ENCODE data around the gene ANKRD30A.

Gene ANKRD30A

DNA sequence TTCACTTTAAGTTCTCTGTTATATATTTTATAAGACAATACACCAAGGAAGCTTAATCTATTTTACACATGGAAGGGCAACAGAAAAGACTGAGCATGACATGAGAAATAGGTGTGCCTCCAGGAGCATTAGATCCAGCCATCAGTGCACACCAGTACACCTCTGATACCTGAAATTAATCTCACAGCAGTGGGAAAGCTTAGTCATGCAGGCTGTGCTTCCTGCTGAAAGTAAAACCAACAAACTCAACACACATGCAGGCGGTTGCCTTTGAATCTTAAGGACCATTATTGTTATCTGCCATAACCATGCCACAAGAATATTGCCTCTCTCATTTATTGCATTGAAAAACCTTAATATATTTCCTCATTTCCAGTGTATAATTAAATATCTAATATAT, 16.4 kb upstream of the ANKRD30A start:
- WGBS = no CpG with 5 or more reads among the region's 1 CpG
- no peak overlapping the region for H2AFZ ChIP-seq (ENCODE audit: low read depth, low read length)
- H3K4me3 ChIP-seq (ENCODE audit: insufficient read depth in 1 of 2, low read depth in 1 of 2, low read length in 2 of 2) = no peak overlapping the region
- H3K14ac ChIP-seq (ENCODE audit: low read length in 2 of 2) = no peak overlapping the region
- H2BK120ac ChIP-seq (ENCODE audit: low read depth, low read length) = no peak overlapping the region
- H3K36me3 ChIP-seq (ENCODE audit: control insufficient read depth in 1 of 2, insufficient read depth in 2 of 2, low read depth in 1 of 2, low read length in 2 of 2) = no peaks in the 10 kb centered on the region
- H3K4me1 ChIP-seq (ENCODE audit: control insufficient read depth, insufficient read depth, low read depth, low read length) = no peaks in the 10 kb centered on the region
- no peak overlapping the region for H3K4me2 ChIP-seq (ENCODE audit: low read length, poor library complexity, severe bottlenecking)
- H3K9ac ChIP-seq (ENCODE audit: low read length) = no peak overlapping the region
- no peak overlapping the region for H2BK15ac ChIP-seq (ENCODE audit: low read depth, poor library complexity, severe bottlenecking)
- no peak overlapping the region for H3K18ac ChIP-seq (ENCODE audit: low read depth in 1 of 2, low read length in 2 of 2)
- no peak for DNase-seq
- H2AK5ac ChIP-seq (ENCODE audit: low read length, severe bottlenecking) = no peak overlapping the region
- no peak overlapping the region for H2BK12ac ChIP-seq (ENCODE audit: low read length in 2 of 2)
- no peak overlapping the region for H4K91ac ChIP-seq (ENCODE audit: low read length)
- no peak overlapping the region for H3K4ac ChIP-seq (ENCODE audit: low read depth in 1 of 2, low read length in 2 of 2)
- H3K9me3 ChIP-seq (ENCODE audit: control insufficient read depth, low read length) = no peaks in the 10 kb centered on the region
- no peaks in the 10 kb centered on the region for H3K79me1 ChIP-seq (replicated peaks; ENCODE audit: low read length, poor library complexity, severe bottlenecking)
- no peak overlapping the region for H2BK5ac ChIP-seq (ENCODE audit: low read depth, low read length, poor library complexity, severe bottlenecking)
- no peak overlapping the region for H3K27ac ChIP-seq (ENCODE audit: low read length, poor library complexity, severe bottlenecking)
- no peak overlapping the region for H4K8ac ChIP-seq (ENCODE audit: low read length)
- no peak overlapping the region for H3K23ac ChIP-seq (ENCODE audit: low read length in 2 of 2)
- no peaks in the 10 kb centered on the region for H3K27me3 ChIP-seq (ENCODE audit: control insufficient read depth in 1 of 2, insufficient read depth in 1 of 2, low read length in 2 of 2)

DNA sequence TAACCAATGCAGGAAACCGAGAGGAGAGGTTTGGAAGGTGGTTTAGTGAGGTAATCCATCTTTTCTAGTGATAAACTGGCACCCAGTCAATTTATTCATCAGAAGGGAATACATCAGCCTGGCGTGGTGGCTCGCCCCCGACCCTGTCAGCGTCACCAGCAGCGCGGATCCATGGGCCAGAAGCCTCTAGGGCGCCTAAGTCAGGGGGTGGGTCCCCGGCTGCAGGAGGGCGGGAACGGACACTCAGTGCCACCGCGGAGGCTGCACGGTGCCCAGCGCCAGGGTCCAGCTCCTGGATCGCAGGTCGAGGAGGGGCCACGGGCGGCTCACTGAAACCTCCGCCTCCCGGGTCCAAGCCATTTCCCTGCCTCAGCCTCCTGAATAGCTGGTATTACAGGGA, 866 bp upstream of the ANKRD30A start:
- Histone ChIP-seq H3K4me2 (ENCODE audit: low read length, poor library complexity, severe bottlenecking) (no peak overlapping the region), H2BK120ac (ENCODE audit: low read depth, low read length) (no peak overlapping the region), H4K8ac (ENCODE audit: low read length) (no peak overlapping the region), H3K27me3 (ENCODE audit: control insufficient read depth in 1 of 2, insufficient read depth in 1 of 2, low read length in 2 of 2) (no peaks in the 10 kb centered on the region), H3K9ac (ENCODE audit: low read length) (no peak overlapping the region), H3K4ac (ENCODE audit: low read depth in 1 of 2, low read length in 2 of 2) (no peak overlapping the region), H2BK5ac (ENCODE audit: low read depth, low read length, poor library complexity, severe bottlenecking) (no peak overlapping the region), H3K23ac (ENCODE audit: low read length in 2 of 2) (no peak overlapping the region), H3K27ac (ENCODE audit: low read length, poor library complexity, severe bottlenecking) (no peak overlapping the region), H3K36me3 (ENCODE audit: control insufficient read depth in 1 of 2, insufficient read depth in 2 of 2, low read depth in 1 of 2, low read length in 2 of 2) (no peaks in the 10 kb centered on the region), H2AK5ac (ENCODE audit: low read length, severe bottlenecking) (no peak overlapping the region), H2BK15ac (ENCODE audit: low read depth, poor library complexity, severe bottlenecking) (no peak overlapping the region), H2BK12ac (ENCODE audit: low read length in 2 of 2) (no peak overlapping the region), H3K18ac (ENCODE audit: low read depth in 1 of 2, low read length in 2 of 2) (no peak overlapping the region), H3K4me1 (ENCODE audit: control insufficient read depth, insufficient read depth, low read depth, low read length) (no peaks in the 10 kb centered on the region), H3K4me3 (ENCODE audit: insufficient read depth in 1 of 2, low read depth in 1 of 2, low read length in 2 of 2) (no peak overlapping the region), H3K9me3 (ENCODE audit: control insufficient read depth, low read length) (no peaks in the 10 kb centered on the region), H2AFZ (ENCODE audit: low read depth, low read length) (no peak overlapping the region), H4K91ac (ENCODE audit: low read length) (no peak overlapping the region), H3K79me1 (replicated peaks; ENCODE audit: low read length, poor library complexity, severe bottlenecking) (no peaks in the 10 kb centered on the region), H3K14ac (ENCODE audit: low read length in 2 of 2) (no peak overlapping the region)
- DNase-seq = no peak
- WGBS = 92% methylated on average over 20 of the region's 21 CpGs

DNA sequence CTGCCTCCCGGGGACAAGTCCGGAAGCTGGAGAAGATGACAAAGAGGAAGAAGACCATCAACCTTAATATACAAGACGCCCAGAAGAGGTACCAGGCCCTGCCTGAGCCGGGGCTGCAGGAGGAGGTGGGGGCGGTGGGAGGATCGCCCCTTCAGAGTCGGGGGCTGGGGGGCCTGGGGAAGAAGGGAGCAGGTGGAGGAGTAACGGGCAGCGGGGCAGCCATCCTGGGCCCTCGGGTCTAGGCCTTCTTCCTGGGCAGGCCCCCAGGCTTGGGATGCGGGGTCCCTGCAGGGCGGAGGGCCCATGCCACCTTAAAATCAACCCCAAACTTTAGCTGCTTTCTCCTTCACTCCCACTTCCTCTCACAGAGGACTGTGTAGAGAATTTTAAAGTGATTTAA, 523 bp downstream of the ANKRD30A start:
- Histone ChIP-seq H2BK15ac (ENCODE audit: low read depth, poor library complexity, severe bottlenecking) (no peak overlapping the region), H3K9ac (ENCODE audit: low read length) (no peak overlapping the region), H2BK120ac (ENCODE audit: low read depth, low read length) (no peak overlapping the region), H2AK5ac (ENCODE audit: low read length, severe bottlenecking) (no peak overlapping the region), H4K8ac (ENCODE audit: low read length) (no peak overlapping the region), H4K91ac (ENCODE audit: low read length) (no peak overlapping the region), H3K9me3 (ENCODE audit: control insufficient read depth, low read length) (no peaks in the 10 kb centered on the region), H3K79me1 (replicated peaks; ENCODE audit: low read length, poor library complexity, severe bottlenecking) (no peaks in the 10 kb centered on the region), H3K4me3 (ENCODE audit: insufficient read depth in 1 of 2, low read depth in 1 of 2, low read length in 2 of 2) (no peak overlapping the region), H3K4me2 (ENCODE audit: low read length, poor library complexity, severe bottlenecking) (no peak overlapping the region), H3K4me1 (ENCODE audit: control insufficient read depth, insufficient read depth, low read depth, low read length) (no peaks in the 10 kb centered on the region), H3K27ac (ENCODE audit: low read length, poor library complexity, severe bottlenecking) (no peak overlapping the region), H2AFZ (ENCODE audit: low read depth, low read length) (no peak overlapping the region), H3K36me3 (ENCODE audit: control insufficient read depth in 1 of 2, insufficient read depth in 2 of 2, low read depth in 1 of 2, low read length in 2 of 2) (no peaks in the 10 kb centered on the region), H2BK5ac (ENCODE audit: low read depth, low read length, poor library complexity, severe bottlenecking) (no peak overlapping the region), H3K23ac (ENCODE audit: low read length in 2 of 2) (no peak overlapping the region), H3K4ac (ENCODE audit: low read depth in 1 of 2, low read length in 2 of 2) (no peak overlapping the region), H3K14ac (ENCODE audit: low read length in 2 of 2) (no peak overlapping the region), H3K27me3 (ENCODE audit: control insufficient read depth in 1 of 2, insufficient read depth in 1 of 2, low read length in 2 of 2) (no peaks in the 10 kb centered on the region), H2BK12ac (ENCODE audit: low read length in 2 of 2) (no peak overlapping the region), H3K18ac (ENCODE audit: low read depth in 1 of 2, low read length in 2 of 2) (no peak overlapping the region)
- 86% methylated on average over 7 of the region's 12 CpGs for WGBS
- no peak for DNase-seq

DNA sequence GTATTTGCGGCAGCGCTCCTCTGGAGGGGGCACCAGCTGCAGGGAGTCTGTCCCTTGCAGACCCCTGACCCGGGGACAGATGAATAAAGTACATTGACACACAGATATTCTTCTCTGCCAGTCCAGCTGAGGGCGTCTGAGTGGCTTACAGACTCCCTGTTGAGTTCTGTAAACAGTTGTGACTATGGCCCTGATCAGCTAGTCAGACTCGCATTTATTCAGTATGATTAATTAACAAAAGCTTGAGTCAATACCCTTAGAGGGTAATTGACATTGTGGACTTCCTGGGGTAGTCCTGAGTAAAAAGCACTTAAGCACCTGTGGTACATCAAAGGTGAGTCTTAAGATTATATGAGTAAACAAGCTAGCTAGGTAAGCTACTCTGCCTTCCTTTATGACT, 21.0 kb downstream of the ANKRD30A start:
- H3K18ac ChIP-seq (ENCODE audit: low read depth in 1 of 2, low read length in 2 of 2) = no peak overlapping the region
- H3K4ac ChIP-seq (ENCODE audit: low read depth in 1 of 2, low read length in 2 of 2) = no peak overlapping the region
- H2BK5ac ChIP-seq (ENCODE audit: low read depth, low read length, poor library complexity, severe bottlenecking) = no peak overlapping the region
- H3K14ac ChIP-seq (ENCODE audit: low read length in 2 of 2) = no peak overlapping the region
- H3K9ac ChIP-seq (ENCODE audit: low read length) = no peak overlapping the region
- H3K4me1 ChIP-seq (ENCODE audit: control insufficient read depth, insufficient read depth, low read depth, low read length) = no peaks in the 10 kb centered on the region
- H3K4me3 ChIP-seq (ENCODE audit: insufficient read depth in 1 of 2, low read depth in 1 of 2, low read length in 2 of 2) = no peak overlapping the region
- H2BK15ac ChIP-seq (ENCODE audit: low read depth, poor library complexity, severe bottlenecking) = no peak overlapping the region
- H2AK5ac ChIP-seq (ENCODE audit: low read length, severe bottlenecking) = no peak overlapping the region
- H3K9me3 ChIP-seq (ENCODE audit: control insufficient read depth, low read length) = no peaks in the 10 kb centered on the region
- no peak overlapping the region for H3K23ac ChIP-seq (ENCODE audit: low read length in 2 of 2)
- no peaks in the 10 kb centered on the region for H3K27me3 ChIP-seq (ENCODE audit: control insufficient read depth in 1 of 2, insufficient read depth in 1 of 2, low read length in 2 of 2)
- no peak overlapping the region for H3K4me2 ChIP-seq (ENCODE audit: low read length, poor library complexity, severe bottlenecking)
- no peak for DNase-seq
- no peak overlapping the region for H2BK12ac ChIP-seq (ENCODE audit: low read length in 2 of 2)
- H4K8ac ChIP-seq (ENCODE audit: low read length) = no peak overlapping the region
- H3K79me1 ChIP-seq (replicated peaks; ENCODE audit: low read length, poor library complexity, severe bottlenecking) = no peaks in the 10 kb centered on the region
- no peak overlapping the region for H2BK120ac ChIP-seq (ENCODE audit: low read depth, low read length)
- H3K36me3 ChIP-seq (ENCODE audit: control insufficient read depth in 1 of 2, insufficient read depth in 2 of 2, low read depth in 1 of 2, low read length in 2 of 2) = no peaks in the 10 kb centered on the region
- H3K27ac ChIP-seq (ENCODE audit: low read length, poor library complexity, severe bottlenecking) = no peak overlapping the region
- no peak overlapping the region for H4K91ac ChIP-seq (ENCODE audit: low read length)
- no peak overlapping the region for H2AFZ ChIP-seq (ENCODE audit: low read depth, low read length)
- WGBS = 65% methylated on average over 5 of the region's 5 CpGs
